Astrocyte of the spinal cord (primary cell): ENCODE results near the gene NR2E3.

Experiments used
- DNase-seq: peaks from one replicate; pipeline ENCODE4 v3.0.0; 2011; ENCODE audit warnings: low read depth, low spot score
- H3K4me3 ChIP-seq: 2 replicates; pipeline ENCODE4 v1.5.1; 2011; ENCODE audit warnings: low read depth, mild to moderate bottlenecking, low read length, moderate library complexity
- in situ Hi-C: cut with HindIII; loops from 2 replicates; pipeline ENCODE4 v1.10.0; 2017; ENCODE audit warnings: low sequenced_read_pairs
- TF ChIP-seq, protein P1 (sequence below): IDR thresholded peaks from 2 replicates; pipeline ENCODE4 v1.5.1; 2012; ENCODE audit warnings: low read depth, mild to moderate bottlenecking, low read length, inconsistent platforms

Gene NR2E3

DNA sequence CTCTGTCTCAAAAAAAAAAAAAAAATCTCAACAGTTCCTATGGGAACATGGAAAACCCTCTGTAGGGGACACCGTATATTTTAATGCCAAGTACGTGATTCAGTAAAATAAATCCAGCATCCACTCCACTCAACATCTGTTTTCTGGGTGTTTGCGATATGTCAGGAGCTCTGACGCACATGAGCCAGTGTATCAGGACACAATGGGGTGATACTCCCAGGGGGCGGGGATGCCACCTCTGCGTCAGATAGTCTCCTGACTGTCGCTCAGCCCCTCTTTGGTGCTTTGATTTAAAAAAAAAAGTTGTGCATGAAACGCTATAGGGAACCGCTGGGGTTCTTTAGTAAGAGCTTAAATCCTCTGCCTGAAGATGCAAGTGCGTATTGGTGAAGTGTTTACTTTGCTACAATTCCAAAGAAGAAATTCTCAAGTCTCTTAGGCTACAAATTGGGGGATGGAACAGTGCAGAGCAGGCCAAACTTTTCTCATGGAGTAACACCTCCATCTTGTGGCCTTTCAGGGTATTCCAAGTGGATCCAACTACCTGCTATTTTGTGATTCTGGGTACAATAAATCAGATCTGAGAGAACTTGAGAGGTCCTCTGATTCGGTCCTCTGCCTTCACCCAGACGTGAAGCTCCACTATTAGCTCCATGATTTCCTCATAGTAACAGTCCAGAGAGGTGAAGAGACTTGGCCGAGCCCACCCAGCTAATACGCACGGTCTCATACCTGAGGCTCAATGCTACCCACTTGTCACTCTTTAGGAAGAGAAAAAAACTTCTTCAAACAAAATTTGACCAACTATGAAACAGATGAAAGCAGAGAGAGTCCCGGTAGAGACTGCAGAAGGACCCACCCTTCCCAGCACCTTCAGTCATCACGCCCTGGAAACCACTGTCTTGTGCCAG lies 9.3 kb upstream of the NR2E3 start:
- TF ChIP-seq, protein P1, sequence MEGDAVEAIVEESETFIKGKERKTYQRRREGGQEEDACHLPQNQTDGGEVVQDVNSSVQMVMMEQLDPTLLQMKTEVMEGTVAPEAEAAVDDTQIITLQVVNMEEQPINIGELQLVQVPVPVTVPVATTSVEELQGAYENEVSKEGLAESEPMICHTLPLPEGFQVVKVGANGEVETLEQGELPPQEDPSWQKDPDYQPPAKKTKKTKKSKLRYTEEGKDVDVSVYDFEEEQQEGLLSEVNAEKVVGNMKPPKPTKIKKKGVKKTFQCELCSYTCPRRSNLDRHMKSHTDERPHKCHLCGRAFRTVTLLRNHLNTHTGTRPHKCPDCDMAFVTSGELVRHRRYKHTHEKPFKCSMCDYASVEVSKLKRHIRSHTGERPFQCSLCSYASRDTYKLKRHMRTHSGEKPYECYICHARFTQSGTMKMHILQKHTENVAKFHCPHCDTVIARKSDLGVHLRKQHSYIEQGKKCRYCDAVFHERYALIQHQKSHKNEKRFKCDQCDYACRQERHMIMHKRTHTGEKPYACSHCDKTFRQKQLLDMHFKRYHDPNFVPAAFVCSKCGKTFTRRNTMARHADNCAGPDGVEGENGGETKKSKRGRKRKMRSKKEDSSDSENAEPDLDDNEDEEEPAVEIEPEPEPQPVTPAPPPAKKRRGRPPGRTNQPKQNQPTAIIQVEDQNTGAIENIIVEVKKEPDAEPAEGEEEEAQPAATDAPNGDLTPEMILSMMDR, result peak; percentile 80
- H3K4me3 ChIP-seq, result no peak overlapping the region
- peak; percentile 81 for DNase-seq
- in situ Hi-C loops, result no loop called here

DNA sequence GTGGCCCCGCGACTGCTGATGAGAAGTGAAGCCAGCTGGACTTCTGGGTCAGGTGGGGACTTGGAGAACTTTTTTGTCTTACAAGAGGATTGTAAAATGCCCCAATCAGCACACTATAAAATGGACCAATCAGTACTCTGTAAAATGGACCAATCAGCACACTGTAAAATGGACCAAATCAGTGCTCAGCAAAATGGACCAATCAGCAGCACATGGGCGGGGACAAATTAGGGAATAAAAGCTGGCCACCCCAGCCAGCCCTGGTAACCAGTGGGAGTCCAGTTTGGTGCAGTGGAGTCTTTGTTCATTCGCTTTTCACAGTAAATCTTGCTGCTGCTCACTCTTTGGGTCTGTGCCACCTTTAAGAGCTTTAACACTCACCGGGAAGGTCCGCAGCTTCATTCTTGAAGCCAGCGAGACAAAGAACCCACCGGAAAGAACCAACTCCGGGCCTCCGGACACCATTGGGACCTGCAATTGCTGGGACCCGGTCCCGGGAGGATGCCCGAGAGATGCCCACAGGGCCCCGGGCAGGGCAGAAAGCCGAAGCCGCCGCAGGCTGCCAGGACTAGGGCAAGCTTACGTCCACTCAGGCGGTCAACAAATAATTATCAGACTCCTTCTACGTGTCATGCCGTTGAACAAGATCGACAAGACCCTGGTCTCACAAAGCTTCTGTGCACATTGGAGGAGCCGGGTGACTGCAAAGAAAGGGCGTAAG lies 8.3 kb upstream of the NR2E3 start:
- H3K4me3 ChIP-seq, result no peak overlapping the region
- no peak for DNase-seq
- in situ Hi-C loops, result no loop called here
- TF ChIP-seq, protein P1, result no peak

DNA sequence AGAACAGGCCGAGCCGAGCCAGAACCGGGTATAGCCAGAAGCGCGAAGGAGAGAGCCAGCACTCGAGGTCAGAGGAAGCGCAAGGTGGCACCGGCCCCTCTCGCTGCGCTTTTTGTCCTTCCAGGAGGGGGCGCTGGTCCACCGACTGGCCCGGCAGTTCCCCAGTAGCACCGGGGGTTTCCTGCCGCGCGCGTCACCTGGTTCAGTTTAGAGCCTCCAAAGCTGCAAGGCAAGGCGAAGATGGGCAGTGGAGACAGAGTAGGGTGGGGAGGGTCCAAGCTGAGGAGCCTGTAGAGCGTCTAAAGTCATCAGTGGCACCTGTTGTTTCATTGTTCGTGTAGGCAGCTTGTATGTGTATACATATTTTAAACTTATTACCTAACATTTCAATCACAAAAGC lies 7.6 kb upstream of the NR2E3 start:
- no peak overlapping the region for H3K4me3 ChIP-seq
- TF ChIP-seq, protein P1, result peak; percentile 38
- in situ Hi-C loops, result no loop called here
- no peak for DNase-seq

DNA sequence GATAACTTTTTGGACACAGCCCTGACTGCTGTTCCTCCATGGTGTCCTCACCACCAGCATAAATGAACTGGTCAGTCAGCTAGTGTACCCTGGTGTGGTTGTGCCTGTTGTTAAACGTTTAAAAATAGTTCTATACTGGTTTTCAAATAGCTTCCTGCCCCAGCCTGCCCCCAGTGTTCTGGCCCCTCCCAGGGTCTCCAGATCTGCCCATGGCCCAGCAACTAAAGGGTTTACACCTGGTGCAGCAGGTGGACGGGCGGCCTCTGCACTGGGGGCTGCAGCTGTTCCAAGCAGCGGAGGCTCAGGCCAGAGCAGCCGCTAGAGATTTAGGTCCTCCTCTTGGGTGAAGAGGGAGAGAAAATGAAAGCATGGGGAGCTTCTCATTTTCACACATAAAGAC lies 6.1 kb upstream of the NR2E3 start:
- DNase-seq, result no peak
- TF ChIP-seq, protein P1, result no peak
- in situ Hi-C loops, result no loop called here
- H3K4me3 ChIP-seq, result no peak overlapping the region

DNA sequence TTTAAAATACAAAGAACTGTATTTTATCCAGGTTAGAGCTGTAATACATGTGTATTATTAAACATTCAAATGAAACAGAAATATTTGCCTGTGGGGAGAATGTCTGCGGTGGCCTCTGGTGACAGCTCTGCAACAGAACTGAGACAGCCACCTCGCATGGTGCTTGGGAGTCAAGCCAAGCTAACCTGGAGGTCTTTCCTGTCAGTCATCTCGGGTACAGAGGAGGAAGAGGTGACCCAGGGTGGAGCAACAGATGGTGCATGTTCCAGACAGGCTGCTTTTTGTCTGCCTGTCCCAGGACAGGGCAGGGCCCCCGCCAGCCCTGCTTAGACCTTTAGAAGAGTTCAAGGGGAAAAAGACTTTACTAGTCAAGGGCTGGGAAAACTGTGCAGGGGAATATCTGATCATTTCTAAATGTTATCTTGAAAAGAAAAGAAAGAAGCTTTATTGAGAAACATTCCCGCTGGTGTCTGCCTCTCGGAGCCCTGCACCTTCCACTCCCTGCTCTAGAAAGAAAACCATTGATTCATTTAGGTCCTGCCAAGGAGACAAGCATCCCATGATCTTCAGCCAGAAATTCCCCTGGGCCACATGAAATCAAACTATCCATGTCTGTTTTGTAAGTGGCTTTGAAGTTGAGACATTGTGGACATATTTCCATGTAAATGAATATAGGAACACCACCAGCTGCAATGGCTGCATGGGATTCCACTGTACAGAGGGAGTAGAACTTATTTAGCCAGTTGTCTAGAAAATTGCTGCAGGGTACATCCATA lies 5.5 kb upstream of the NR2E3 start:
- TF ChIP-seq, protein P1, result no peak
- no peak for DNase-seq
- no peak overlapping the region for H3K4me3 ChIP-seq
- in situ Hi-C loops, result no loop called here

DNA sequence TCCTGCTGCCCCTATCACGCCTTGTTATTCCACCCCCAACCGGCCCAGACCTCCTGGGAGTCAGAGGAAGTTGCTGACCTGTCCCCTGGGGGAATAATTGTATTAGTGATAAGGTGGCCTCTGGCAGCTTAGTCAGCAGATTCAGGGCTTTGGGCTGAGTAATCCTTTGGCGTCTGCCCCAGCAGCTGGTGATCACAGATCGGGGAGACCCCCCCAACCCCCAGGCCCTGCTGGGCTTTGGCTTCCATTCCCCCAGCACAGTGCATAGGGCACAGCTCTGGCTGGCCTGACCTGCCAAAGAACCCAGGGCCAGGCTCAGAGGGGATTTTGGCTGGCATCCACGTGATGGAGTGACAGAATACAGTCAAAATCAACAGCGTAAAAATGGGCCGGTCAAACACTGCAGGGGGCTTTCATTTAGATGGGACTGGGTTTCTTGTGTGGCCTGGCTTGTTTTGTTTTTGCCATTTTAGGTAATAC lies 3.9 kb upstream of the NR2E3 start:
- no peak overlapping the region for H3K4me3 ChIP-seq
- peak; percentile 53 for DNase-seq
- in situ Hi-C loops, result no loop called here
- TF ChIP-seq, protein P1, result no peak
